Measurements from ENCODE around the gene CAMK2G.
"Not testable (repeated sequence)": the region's sequence is repeated elsewhere in the genome, so short reads cannot be mapped to it uniquely, and the experiment has no call there.

DNA sequence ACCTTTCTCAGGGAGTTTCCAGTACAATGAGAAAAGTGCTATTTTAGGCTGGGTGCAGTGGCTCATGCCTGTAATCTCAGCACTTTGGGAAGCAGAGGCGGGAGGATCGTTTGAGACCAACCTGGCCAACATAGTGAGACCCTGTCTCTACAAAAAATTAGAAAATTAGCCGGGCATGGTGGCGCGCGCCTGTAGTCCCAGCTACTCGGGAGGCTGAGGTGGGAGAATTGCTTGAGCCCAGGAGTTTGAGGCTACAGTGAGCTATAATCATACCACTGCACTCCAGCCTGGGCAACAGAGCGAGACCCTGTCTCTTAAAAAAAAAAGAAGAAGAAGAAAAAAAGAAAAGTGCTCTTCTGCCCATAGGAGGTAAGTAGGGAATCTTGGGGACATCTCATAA lies 78.3 kb downstream of the CAMK2G start:
- not testable (repeated sequence) for TF ChIP-seq EHF (CRISPR knock-in tag; IDR thresholded peaks at IDR 0.05); SMC3 (IDR thresholded peaks at IDR 0.05); ESRRA (IDR thresholded peaks at IDR 0.05; ENCODE audit: borderline replicate concordance, low read length); MAZ (IDR thresholded peaks at IDR 0.05; ENCODE audit: borderline replicate concordance, low read depth, low read length); RAD21 (conservative IDR thresholded peaks at IDR 0.05 in 1 of 2, IDR thresholded peaks at IDR 0.05 in 1 of 2); NR3C1 (IDR thresholded peaks at IDR 0.05); RNF2 (IDR thresholded peaks at IDR 0.05; ENCODE audit: borderline replicate concordance, low read depth); RFX5 (IDR thresholded peaks at IDR 0.05)
- TF ChIP-seq, protein P1, sequence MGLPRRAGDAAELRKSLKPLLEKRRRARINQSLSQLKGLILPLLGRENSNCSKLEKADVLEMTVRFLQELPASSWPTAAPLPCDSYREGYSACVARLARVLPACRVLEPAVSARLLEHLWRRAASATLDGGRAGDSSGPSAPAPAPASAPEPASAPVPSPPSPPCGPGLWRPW (IDR thresholded peaks at IDR 0.05), result not testable (repeated sequence)
- TF ChIP-seq, protein P2, sequence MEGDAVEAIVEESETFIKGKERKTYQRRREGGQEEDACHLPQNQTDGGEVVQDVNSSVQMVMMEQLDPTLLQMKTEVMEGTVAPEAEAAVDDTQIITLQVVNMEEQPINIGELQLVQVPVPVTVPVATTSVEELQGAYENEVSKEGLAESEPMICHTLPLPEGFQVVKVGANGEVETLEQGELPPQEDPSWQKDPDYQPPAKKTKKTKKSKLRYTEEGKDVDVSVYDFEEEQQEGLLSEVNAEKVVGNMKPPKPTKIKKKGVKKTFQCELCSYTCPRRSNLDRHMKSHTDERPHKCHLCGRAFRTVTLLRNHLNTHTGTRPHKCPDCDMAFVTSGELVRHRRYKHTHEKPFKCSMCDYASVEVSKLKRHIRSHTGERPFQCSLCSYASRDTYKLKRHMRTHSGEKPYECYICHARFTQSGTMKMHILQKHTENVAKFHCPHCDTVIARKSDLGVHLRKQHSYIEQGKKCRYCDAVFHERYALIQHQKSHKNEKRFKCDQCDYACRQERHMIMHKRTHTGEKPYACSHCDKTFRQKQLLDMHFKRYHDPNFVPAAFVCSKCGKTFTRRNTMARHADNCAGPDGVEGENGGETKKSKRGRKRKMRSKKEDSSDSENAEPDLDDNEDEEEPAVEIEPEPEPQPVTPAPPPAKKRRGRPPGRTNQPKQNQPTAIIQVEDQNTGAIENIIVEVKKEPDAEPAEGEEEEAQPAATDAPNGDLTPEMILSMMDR (IDR thresholded peaks at IDR 0.05), result not testable (repeated sequence)
- TF ChIP-seq, protein P3, sequence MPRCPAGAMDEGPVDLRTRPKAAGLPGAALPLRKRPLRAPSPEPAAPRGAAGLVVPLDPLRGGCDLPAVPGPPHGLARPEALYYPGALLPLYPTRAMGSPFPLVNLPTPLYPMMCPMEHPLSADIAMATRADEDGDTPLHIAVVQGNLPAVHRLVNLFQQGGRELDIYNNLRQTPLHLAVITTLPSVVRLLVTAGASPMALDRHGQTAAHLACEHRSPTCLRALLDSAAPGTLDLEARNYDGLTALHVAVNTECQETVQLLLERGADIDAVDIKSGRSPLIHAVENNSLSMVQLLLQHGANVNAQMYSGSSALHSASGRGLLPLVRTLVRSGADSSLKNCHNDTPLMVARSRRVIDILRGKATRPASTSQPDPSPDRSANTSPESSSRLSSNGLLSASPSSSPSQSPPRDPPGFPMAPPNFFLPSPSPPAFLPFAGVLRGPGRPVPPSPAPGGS (IDR thresholded peaks at IDR 0.05), result not testable (repeated sequence)
